Fibroblast of villous mesenchyme (primary cell): ENCODE data around the gene MYF6. TPM values are rescaled to one million over a fixed set of nuclear protein-coding genes. Genes with fewer than 3 reads are reported as not detected.

ENCODE experiments used
- DNase-seq: peaks from one replicate; pipeline ENCODE4 v3.0.0-alpha.2; 2010; ENCODE audit warnings: low read depth
- H3K4me3 ChIP-seq: 2 replicates; pipeline ENCODE4 v1.5.1; 2011; ENCODE audit warnings: low read depth, mild to moderate bottlenecking, low read length
- total RNA-seq: library from RNA; depleted of rRNA; stranded (reverse); fragments of >200 nt; gene quantifications from 2 replicates; pipeline ENCODE4 v1.2.3, GENCODE V29; 2012
- TF ChIP-seq, protein P1 (sequence below): IDR thresholded peaks from 2 replicates; pipeline ENCODE4 v1.5.1; 2012; ENCODE audit warnings: low read depth, mild to moderate bottlenecking, low read length; ENCODE audit not compliant: insufficient read depth

MYF6 gene
- total RNA-seq, 1 donor: not detected

DNA sequence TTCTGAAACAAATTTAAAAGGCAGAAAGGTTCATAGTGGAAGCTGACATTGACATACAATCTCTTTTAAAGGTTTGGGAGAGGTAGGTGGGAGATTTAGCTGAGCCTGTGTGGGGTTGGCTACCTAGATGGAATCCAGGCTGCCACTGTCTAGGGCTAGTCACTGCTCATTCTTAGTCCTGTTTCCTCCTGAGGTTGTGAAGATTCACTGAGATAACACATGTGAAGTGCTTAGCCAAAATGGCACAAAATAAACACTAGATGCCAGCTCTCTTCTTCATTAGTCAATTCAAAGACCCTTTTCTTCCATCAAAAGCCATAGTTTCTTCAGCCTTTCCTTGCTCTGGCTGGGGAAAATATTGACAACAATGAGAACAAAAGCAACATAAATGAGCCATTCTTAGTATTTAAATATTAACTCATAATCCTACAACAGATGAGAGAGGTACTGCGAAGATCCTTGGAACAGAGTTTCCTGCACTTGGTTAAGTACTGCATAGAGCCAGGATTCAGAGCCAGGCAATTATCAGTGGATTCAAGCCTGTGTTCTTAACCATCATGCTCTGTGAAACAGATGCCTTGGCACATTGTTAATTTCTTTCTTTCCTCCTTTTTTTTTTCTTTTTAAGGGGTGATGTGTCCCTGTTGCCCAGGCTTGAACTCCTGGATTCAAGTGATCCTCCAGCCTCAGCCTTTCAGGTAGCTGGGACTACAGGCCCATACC is 3.5 kb downstream of the MYF6 start:
- DNase-seq: no peak
- no peak overlapping the region for H3K4me3 ChIP-seq
- TF ChIP-seq, protein P1, sequence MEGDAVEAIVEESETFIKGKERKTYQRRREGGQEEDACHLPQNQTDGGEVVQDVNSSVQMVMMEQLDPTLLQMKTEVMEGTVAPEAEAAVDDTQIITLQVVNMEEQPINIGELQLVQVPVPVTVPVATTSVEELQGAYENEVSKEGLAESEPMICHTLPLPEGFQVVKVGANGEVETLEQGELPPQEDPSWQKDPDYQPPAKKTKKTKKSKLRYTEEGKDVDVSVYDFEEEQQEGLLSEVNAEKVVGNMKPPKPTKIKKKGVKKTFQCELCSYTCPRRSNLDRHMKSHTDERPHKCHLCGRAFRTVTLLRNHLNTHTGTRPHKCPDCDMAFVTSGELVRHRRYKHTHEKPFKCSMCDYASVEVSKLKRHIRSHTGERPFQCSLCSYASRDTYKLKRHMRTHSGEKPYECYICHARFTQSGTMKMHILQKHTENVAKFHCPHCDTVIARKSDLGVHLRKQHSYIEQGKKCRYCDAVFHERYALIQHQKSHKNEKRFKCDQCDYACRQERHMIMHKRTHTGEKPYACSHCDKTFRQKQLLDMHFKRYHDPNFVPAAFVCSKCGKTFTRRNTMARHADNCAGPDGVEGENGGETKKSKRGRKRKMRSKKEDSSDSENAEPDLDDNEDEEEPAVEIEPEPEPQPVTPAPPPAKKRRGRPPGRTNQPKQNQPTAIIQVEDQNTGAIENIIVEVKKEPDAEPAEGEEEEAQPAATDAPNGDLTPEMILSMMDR: no peak

DNA sequence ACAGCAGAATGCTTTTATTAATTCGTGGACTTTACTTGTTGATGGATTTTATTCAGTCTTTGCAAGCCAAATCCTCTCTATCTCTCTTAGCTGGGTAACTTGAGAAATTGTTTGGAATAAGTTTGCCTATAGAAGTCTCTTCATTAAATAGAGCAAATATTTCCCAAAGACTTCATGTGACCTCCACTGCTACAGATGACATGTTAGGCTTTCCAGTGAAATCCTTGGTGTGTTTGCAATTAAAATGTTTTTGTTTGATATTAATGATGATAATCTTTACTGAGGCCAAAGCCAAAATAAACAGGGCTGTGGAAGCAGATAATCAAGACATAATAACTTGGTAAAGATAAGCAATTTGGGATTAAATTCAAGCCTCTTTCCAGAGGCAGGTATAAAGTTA is 4.4 kb downstream of the MYF6 start:
- no peak for DNase-seq
- TF ChIP-seq, protein P1: no peak
- no peak overlapping the region for H3K4me3 ChIP-seq

DNA sequence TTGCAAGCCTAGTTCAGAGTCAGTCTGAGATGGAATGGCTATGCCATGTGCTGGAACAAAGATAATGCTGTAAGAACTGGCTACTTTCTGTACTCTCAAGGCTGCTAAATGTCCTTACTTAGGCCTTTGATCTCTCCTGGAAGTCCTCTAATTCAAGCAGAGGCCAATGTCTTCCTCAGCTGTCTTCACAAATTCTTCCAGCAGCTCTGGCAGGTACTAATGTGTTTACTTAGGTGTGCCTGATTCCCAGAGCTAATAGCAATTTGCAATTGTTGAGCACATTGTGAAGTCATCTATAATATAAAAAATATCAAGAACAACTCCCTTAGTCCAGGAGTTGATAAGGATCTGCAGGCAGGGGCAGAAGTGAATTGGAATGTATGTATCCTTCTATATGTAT is 5.4 kb downstream of the MYF6 start:
- H3K4me3 ChIP-seq: no peak overlapping the region
- TF ChIP-seq, protein P1: no peak
- DNase-seq: no peak

DNA sequence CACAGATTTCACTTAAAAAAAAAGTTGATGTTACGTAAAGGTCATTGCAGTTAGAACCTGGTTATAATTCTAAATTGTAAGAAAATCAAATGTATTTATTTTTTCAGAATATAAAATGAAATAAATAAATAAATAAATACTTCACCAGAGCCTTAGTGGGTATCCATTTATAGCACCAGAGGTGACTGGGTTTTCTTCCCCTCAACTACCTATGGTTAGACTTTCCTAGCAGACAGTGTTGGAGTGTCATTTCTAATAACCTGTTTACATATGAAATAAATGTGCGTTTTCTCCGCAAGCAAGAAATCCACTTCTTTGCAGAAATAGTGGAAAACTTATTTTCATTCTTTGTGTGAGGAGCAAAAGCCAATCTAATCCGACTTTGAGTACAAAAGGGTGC is 6.0 kb downstream of the MYF6 start:
- H3K4me3 ChIP-seq: no peak overlapping the region
- TF ChIP-seq, protein P1: no peak
- DNase-seq: no peak

DNA sequence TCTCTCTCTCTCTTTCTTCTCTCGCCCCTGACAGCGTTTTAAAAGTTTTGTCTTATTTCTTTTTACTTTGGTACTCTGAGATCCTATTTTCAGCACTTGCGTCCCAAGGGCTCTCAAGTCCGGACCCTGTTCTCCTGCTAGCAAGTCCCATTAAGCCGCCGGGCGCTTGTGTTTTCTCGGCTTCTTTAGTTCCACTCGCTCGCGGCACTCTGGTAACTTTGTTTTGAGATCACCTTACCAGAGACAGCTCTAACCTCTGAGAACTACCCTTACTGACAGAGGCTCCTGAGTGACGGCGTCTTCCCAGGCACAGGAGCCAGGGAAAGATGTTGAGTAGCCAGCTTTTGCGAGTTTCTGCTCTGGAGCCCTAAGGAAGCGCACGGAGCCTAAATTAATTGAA is 6.6 kb downstream of the MYF6 start:
- DNase-seq: peak; percentile 8
- TF ChIP-seq, protein P1: no peak
- peak overlapping the region; percentile 33 for H3K4me3 ChIP-seq

DNA sequence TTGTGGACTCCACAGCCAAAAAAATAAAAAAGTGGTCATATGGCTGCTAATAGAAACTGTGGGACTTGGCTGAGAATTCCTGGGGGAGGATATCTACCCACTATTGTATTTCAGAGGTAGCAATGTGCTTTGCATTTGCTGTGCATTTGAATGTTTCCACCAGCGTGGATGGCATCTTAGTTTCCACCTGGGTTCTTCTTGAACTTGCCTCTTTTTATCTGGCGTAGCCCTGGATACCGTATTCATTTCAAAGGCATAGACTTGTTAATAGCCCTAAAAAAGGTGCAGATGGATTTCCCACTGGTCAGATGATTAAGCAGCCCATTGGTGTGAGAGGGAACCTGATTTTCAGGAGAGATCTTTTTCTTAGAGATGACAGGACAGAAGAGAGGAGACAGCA is 7.4 kb downstream of the MYF6 start:
- TF ChIP-seq, protein P1: no peak
- no peak for DNase-seq
- H3K4me3 ChIP-seq: no peak overlapping the region
